SK-N-SH (cell line): ENCODE measurements around the gene FAM222B.

Experiments used
- CTCF ChIP-seq: fragments of 200-600 bp; sonication (generic); IDR thresholded peaks from 2 replicates; pipeline ENCODE4 v1.6.1; 2017; ENCODE audit warnings: antibody characterized with exemption, mild to moderate bottlenecking, moderate library complexity
- EP300 ChIP-seq, 2 experiments: IDR thresholded peaks; 2 replicates each; pipeline versions ENCODE4 v1.4.0 to v1.6.1; 2012; ENCODE audit warnings: borderline replicate concordance in 1 of 2, low read depth in 1 of 2, low read length in 1 of 2
- EZH2phosphoT487 ChIP-seq: fragments of 200-600 bp; sonication (generic); IDR thresholded peaks from 2 replicates; pipeline ENCODE4 v1.6.1; 2017; ENCODE audit warnings: low read depth, mixed run types, mild to moderate bottlenecking, antibody characterized with exemption, moderate library complexity, borderline replicate concordance
- FOXM1 ChIP-seq: IDR thresholded peaks from 2 replicates; pipeline ENCODE4 v1.4.0; 2012; ENCODE audit warnings: low read depth, mild to moderate bottlenecking
- MAX ChIP-seq: IDR thresholded peaks from 2 replicates; pipeline ENCODE4 v1.4.0; 2012; ENCODE audit warnings: low read depth
- MEF2A ChIP-seq: IDR thresholded peaks from 2 replicates; pipeline ENCODE4 v1.4.0; 2012; ENCODE audit warnings: low read depth, borderline replicate concordance
- MXI1 ChIP-seq: IDR thresholded peaks from 2 replicates; pipeline ENCODE4 v1.6.1; 2012; ENCODE audit warnings: mild to moderate bottlenecking, low read depth, low read length, improper control_type of control experiment
- POLR2AphosphoS5 ChIP-seq: IDR thresholded peaks from 2 replicates; pipeline ENCODE4 v1.6.1; 2012; ENCODE audit warnings: low read depth, low read length
- RCOR1 ChIP-seq: fragments of 150-350 bp; IDR thresholded peaks from 2 replicates; pipeline ENCODE4 v1.6.1; 2017; ENCODE audit warnings: antibody characterized with exemption, low read length
- REST ChIP-seq: IDR thresholded peaks from 2 replicates; pipeline ENCODE4 v1.6.1; 2012; ENCODE audit warnings: mild to moderate bottlenecking, low read depth, low read length, moderate library complexity
- TAF1 ChIP-seq: IDR thresholded peaks from 2 replicates; pipeline ENCODE4 v1.6.1; 2012; ENCODE audit warnings: low read depth, mild to moderate bottlenecking, low read length, moderate library complexity, borderline replicate concordance

- TF ChIP-seq POLR2AphosphoS5 (no peak), EZH2phosphoT487 (no peak), CTCF (no peak), TAF1 (no peak), EP300 (IDR thresholded peaks at IDR 0.05; ENCODE audit: borderline replicate concordance in 1 of 2, low read depth in 1 of 2, low read length in 1 of 2) (no peak), FOXM1 (no peak), REST (no peak), MXI1 (no peak), MEF2A (no peak), MAX (no peak), RCOR1 (no peak)
Observed at GRCh38 chr17:28828294-28829040, 14.1 kb downstream of the FAM222B start.
